K562 (cell line): ENCODE data around the gene GMEB1. TPM values are rescaled to one million over a fixed set of nuclear protein-coding genes. Genes with fewer than 3 reads are reported as not detected.
A peak's percentile ranks its signal among the peaks of the same experiment; 100 is the strongest.

Source experiments
- ARID4B ChIP-seq: sonication (generic); formaldehyde crosslinking; IDR thresholded peaks from 2 replicates; pipeline ENCODE4 v1.8.0; 2022; ENCODE audit warnings: mild to moderate bottlenecking, missing genetic modification reagents
- BCLAF1 ChIP-seq, 2 experiments: fragments of 450-650 bp in 1 of 2; IDR thresholded peaks; 2 replicates each; pipeline ENCODE4 v1.6.1; 2011 to 2017; ENCODE audit warnings: low read depth in 2 of 2, antibody characterized with exemption in 1 of 2, borderline replicate concordance in 1 of 2, low read length in 1 of 2, mild to moderate bottlenecking in 1 of 2, mixed read lengths in 1 of 2; ENCODE audit not compliant: control insufficient read depth in 1 of 2
- CREB5 ChIP-seq: fragments of 250-450 bp; sonication (Bioruptor Pico); IDR thresholded peaks from 2 replicates; pipeline ENCODE4 v1.5.0; 2020; ENCODE audit warnings: mild to moderate bottlenecking
- NR2C1 ChIP-seq, 2 experiments: fragments of 450-650 bp; IDR thresholded peaks; 2 replicates each; pipeline ENCODE4 v1.6.1; 2017; ENCODE audit warnings: mild to moderate bottlenecking in 2 of 2, antibody characterized with exemption in 1 of 2, inconsistent platforms in 1 of 2, missing compliant biosample characterization in 1 of 2, missing genetic modification characterization in 1 of 2
- PBX2 ChIP-seq, 2 experiments: IDR thresholded peaks in 1 of 2; conservative IDR thresholded peaks in 1 of 2; 2 replicates each; pipeline ENCODE4 v1.6.1; 2016; ENCODE audit warnings: low read depth in 2 of 2, mild to moderate bottlenecking in 1 of 2, missing compliant biosample characterization in 1 of 2, missing genetic modification characterization in 1 of 2, moderate library complexity in 1 of 2
- SRSF9 ChIP-seq: fragments of 200-400 bp; formaldehyde crosslinking; IDR thresholded peaks from 2 replicates; pipeline ENCODE4 v1.6.1; 2017; ENCODE audit warnings: low read depth, low read length, borderline replicate concordance
- TEAD4 ChIP-seq, 2 experiments: sonication (generic) in 1 of 2; formaldehyde crosslinking in 1 of 2; IDR thresholded peaks; 2 replicates each; pipeline versions ENCODE4 v1.6.1 to v1.8.0; 2012 to 2022; ENCODE audit warnings: borderline replicate concordance in 1 of 2, inconsistent platforms in 1 of 2, low read length in 1 of 2, mild to moderate bottlenecking in 1 of 2, missing genetic modification reagents in 1 of 2
- THAP12 ChIP-seq: fragments of 250-450 bp; sonication (Bioruptor Pico); IDR thresholded peaks from 2 replicates; pipeline ENCODE4 v1.9.0; 2021; ENCODE audit warnings: mild to moderate bottlenecking, inconsistent platforms
- THRAP3 ChIP-seq: fragments of 450-650 bp; IDR thresholded peaks from 2 replicates; pipeline ENCODE4 v1.6.1; 2016; ENCODE audit warnings: mild to moderate bottlenecking, inconsistent platforms, borderline replicate concordance
- ZNF766 ChIP-seq: fragments of 200-800 bp; sonication (Bioruptor generic); conservative IDR thresholded peaks from 2 replicates; pipeline ENCODE4 v1.6.1; 2016; ENCODE audit warnings: missing genetic modification characterization, missing compliant biosample characterization
- polyA plus RNA-seq, 8 experiments: library from polyadenylated mRNA; depleted of rRNA in 4 of 8; stranded (reverse) in 5 of 8; unstranded in 3 of 8; fragments of >200 nt; fragmentation: Nextera tagmentation in 2 of 8; fragmentation: Illumina TruSeq in 1 of 8; extraction: Ambion mirVana in 2 of 8; extraction: Trizol in 1 of 8; gene quantifications; 2 replicates each; pipeline versions ENCODE4 v1.2.1 to v1.2.3, GENCODE V29; 2011 to 2014; ENCODE audit warnings: inconsistent platforms in 1 of 8, missing spikeins in 1 of 8
- total RNA-seq, 7 experiments: library from RNA; depleted of rRNA in 6 of 7; stranded (reverse); fragments of >200 nt in 6 of 7; fragmentation: Illumina TruSeq in 2 of 7; extraction: Trizol in 2 of 7; gene quantifications; 2 replicates each; pipeline versions ENCODE4 v1.2.1 to v1.2.3, GENCODE V29; 2011 to 2021; ENCODE audit warnings: low replicate concordance in 1 of 7

The GMEB1 gene
- total and polyA plus RNA-seq, 9 of the 15 experiments (the other 6 are each of a cell fraction or from before 2014, with no cell fraction given), result 6.6 to 17.5 (median 8.5) TPM

- 0 out of 4 replicates have a peak, but pooled peaks of 1 of the 2 experiments have one; percentile 59 for TF ChIP-seq BCLAF1 (IDR thresholded peaks at IDR 0.05; ENCODE audit: borderline replicate concordance in 1 of 2, control insufficient read depth in 1 of 2, low read depth in 2 of 2, low read length in 1 of 2)
- 0 out of 2 replicates have a peak, but pooled peaks have one; percentile 55 for TF ChIP-seq ARID4B (CRISPR knock-in tag)
- TF ChIP-seq ZNF766 (CRISPR knock-in tag), result peak; percentile 70
- TF ChIP-seq TEAD4 (IDR thresholded peaks at IDR 0.05; ENCODE audit: low read length), result no peak
- TF ChIP-seq TEAD4 (CRISPR knock-in tag; IDR thresholded peaks at IDR 0.05; ENCODE audit: borderline replicate concordance), result no peak
- TF ChIP-seq NR2C1 (IDR thresholded peaks at IDR 0.05), result peak; percentile 88
- peak; percentile 94 for TF ChIP-seq NR2C1 (tag; IDR thresholded peaks at IDR 0.05)
- no peak for TF ChIP-seq SRSF9
- TF ChIP-seq THRAP3, result no peak
- no peak for TF ChIP-seq PBX2 (CRISPR knock-in tag; IDR thresholded peaks at IDR 0.05; ENCODE audit: low read depth)
- TF ChIP-seq PBX2 (tag; conservative IDR thresholded peaks at IDR 0.05; ENCODE audit: low read depth), result peak; percentile 45
- peak; percentile 36; the same call in 1 of the 2 replicates for TF ChIP-seq THAP12 (CRISPR knock-in tag)
- TF ChIP-seq CREB5 (CRISPR knock-in tag), result peak; percentile 76; the same call in 1 of the 2 replicates
These were observed 20.5 kb upstream of the GMEB1 start (continued) for GRCh38 chr1:28648008-28648473.
